ENCODE results near the gene SUMF2.

The SUMF2 gene

DNA sequence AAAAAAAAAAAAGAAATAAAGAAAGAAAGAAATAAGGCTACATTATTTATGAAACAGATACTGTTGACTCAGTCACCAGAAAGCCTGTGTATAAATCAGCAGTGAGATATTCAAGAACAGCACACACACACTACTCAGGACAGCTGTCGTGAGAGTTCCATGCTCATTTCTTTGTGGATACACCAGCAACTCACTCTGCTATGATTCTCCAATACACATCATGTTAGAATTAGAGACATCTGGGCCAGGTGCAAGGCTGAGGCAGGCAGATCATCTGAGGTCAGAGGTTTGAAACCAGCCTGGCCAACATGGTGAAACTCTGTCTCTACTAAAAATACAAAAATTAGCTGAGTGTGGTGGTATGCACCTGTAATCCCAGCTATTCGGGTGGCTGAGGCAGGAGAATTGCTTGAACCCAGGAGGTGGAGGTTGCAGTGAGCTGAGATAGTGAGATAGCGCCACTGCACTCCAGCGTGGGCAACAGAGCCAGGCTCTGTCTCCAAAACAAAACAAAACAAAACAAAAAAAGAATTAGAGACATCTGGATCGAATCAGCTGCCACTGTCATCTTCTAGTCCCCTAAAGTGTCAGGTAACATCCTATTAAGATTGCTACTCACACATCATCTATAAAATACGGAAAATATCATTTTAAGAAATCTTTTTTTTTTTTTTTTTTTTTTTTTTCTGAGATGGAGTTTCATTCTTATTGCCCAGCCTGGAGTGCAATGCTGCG is 63.3 kb downstream of the SUMF2 start:
- H3K27me3 Mint-ChIP-seq = peaks cover 10% of the 10 kb centered on the region
- no peak for DNase-seq (ENCODE audit: low spot score in 2 of 2)
- H3K4me3 Mint-ChIP-seq = no peak overlapping the region
- ATAC-seq (replicated peaks; ENCODE audit: extremely low read depth, poor library complexity, severe bottlenecking) = no peak
- H3K9me3 Mint-ChIP-seq = no peaks in the 10 kb centered on the region
- H3K36me3 Mint-ChIP-seq (ENCODE audit: insufficient read depth) = no peaks in the 10 kb centered on the region
- no peaks in the 10 kb centered on the region for H3K4me1 Mint-ChIP-seq
- no peak overlapping the region for H3K27ac Mint-ChIP-seq (ENCODE audit: low read depth)

Measured in central memory CD8-positive, alpha-beta T cell (primary cell).